A673 (cell line): Measurements from ENCODE around the gene CLCNKB.

Source experiments
- EZH2 ChIP-seq: fragments of 200-600 bp; sonication (generic); IDR thresholded peaks from 2 replicates; pipeline ENCODE4 v1.6.1; 2017; ENCODE audit warnings: borderline replicate concordance, low read depth, mild to moderate bottlenecking, mixed read lengths, antibody characterized with exemption, low read length; ENCODE audit not compliant: poor library complexity, severe bottlenecking
- TF ChIP-seq, protein P1 (sequence below): fragments of 300-800, 200-600 bp; sonication (generic); conservative IDR thresholded peaks from 2 replicates; pipeline ENCODE4 v1.5.1; 2017; ENCODE audit warnings: low read depth, mild to moderate bottlenecking, antibody characterized with exemption, low read length, moderate library complexity, mixed read lengths

DNA sequence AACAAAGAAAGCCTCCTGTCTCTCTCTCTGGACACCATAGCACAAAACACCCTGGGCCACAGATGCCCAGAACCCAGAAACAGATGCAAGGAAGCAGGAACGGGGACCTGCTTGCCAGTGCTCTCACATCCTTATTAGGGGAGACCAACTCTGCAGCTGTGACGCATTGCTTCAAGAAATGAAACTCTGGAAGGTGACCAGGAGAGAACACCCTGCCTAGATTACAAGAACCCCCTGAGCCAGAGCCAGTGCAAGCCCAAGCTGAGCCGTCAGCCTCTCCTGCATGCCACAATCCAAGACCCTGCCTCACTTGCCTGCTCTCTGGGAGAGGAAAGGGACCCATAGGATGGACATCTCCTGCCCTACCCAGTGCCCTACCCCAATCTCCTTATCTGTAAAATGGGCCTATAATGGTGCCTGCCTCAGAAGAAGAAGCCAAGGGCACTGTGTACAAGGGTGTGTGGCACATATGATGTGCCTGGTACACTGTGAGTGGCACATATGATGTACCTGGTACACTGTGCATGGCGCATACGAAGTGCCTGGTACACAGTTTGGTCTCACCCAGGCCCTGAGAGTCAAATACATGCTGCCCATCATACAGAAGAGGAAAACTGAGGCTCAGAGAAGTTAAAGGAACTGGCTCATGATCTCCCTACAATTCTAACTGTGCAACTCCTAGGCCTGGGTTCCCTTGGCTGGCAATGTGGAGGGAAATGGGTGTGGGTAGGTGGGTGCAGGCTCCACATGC lies 46.7 kb downstream of the CLCNKB start:
- TF ChIP-seq, protein P1, sequence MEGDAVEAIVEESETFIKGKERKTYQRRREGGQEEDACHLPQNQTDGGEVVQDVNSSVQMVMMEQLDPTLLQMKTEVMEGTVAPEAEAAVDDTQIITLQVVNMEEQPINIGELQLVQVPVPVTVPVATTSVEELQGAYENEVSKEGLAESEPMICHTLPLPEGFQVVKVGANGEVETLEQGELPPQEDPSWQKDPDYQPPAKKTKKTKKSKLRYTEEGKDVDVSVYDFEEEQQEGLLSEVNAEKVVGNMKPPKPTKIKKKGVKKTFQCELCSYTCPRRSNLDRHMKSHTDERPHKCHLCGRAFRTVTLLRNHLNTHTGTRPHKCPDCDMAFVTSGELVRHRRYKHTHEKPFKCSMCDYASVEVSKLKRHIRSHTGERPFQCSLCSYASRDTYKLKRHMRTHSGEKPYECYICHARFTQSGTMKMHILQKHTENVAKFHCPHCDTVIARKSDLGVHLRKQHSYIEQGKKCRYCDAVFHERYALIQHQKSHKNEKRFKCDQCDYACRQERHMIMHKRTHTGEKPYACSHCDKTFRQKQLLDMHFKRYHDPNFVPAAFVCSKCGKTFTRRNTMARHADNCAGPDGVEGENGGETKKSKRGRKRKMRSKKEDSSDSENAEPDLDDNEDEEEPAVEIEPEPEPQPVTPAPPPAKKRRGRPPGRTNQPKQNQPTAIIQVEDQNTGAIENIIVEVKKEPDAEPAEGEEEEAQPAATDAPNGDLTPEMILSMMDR: no peak
- TF ChIP-seq EZH2: no peak
